GM18526 (cell line): ENCODE results near the gene RUSC1.

Experiments
- POLR2A ChIP-seq: IDR thresholded peaks from 3 replicates; pipeline ENCODE4 v1.6.1; 2011; ENCODE audit not compliant: insufficient read length; ENCODE audit errors: extremely low read depth

RUSC1 gene, protein sequence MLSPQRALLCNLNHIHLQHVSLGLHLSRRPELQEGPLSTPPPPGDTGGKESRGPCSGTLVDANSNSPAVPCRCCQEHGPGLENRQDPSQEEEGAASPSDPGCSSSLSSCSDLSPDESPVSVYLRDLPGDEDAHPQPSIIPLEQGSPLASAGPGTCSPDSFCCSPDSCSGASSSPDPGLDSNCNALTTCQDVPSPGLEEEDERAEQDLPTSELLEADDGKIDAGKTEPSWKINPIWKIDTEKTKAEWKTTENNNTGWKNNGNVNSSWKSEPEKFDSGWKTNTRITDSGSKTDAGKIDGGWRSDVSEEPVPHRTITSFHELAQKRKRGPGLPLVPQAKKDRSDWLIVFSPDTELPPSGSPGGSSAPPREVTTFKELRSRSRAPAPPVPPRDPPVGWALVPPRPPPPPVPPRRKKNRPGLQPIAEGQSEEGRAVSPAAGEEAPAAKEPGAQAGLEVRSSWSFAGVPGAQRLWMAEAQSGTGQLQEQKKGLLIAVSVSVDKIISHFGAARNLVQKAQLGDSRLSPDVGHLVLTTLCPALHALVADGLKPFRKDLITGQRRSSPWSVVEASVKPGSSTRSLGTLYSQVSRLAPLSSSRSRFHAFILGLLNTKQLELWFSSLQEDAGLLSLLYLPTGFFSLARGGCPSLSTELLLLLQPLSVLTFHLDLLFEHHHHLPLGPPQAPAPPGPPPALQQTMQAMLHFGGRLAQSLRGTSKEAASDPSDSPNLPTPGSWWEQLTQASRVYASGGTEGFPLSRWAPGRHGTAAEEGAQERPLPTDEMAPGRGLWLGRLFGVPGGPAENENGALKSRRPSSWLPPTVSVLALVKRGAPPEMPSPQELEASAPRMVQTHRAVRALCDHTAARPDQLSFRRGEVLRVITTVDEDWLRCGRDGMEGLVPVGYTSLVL

DNA sequence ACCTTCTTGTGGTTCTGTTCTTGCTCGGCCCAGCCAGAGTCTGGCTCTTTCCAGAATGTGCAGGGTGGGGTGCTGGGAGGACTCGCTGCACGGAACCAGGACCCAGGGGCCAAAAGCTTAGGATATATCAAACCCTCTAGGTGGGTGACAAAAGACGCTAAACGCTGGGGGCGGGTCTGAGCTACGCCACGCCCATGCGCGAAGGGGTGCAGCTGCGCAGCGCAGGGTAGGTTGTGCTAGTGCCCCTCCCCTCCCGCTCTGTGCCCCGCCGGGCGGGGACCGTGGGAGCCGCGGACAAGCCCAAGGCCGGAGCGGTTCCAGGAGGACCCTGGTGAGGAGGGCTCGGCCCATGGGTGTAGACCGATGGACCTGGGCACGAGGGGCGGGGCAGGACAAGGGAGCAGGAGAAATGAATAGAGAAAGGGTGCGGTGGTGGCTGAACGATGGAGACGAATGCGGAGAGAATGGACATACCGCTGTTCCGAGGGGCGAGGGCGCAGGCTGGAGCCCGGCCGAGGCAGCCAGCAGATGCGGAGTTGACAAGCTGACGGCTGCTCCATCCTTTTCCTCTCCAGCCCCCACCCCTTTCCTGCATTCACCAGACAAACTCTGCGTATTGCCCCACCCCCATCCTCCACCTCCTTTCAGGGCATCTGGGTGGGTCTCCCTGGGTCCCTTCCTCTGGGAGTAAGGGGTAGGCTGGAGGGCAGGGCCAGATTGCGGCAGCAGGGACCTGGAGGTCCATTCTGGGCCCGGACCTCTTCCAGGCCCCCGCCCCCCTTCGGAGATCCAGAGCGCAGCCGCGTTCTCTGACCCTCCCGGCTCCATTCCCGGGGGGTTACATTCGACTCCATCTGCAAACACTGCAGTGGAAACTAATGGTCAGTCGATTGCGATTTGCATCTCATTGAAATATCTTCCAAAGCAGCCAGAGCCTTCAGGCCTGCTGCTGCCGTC lies at the start of gene RUSC1:
RUSC1 (plus strand) TSS at position 234 of the 957 bp plus-strand sequence. CDS start 880 bp downstream, outside the sequence.
- no peak for TF ChIP-seq POLR2A

DNA sequence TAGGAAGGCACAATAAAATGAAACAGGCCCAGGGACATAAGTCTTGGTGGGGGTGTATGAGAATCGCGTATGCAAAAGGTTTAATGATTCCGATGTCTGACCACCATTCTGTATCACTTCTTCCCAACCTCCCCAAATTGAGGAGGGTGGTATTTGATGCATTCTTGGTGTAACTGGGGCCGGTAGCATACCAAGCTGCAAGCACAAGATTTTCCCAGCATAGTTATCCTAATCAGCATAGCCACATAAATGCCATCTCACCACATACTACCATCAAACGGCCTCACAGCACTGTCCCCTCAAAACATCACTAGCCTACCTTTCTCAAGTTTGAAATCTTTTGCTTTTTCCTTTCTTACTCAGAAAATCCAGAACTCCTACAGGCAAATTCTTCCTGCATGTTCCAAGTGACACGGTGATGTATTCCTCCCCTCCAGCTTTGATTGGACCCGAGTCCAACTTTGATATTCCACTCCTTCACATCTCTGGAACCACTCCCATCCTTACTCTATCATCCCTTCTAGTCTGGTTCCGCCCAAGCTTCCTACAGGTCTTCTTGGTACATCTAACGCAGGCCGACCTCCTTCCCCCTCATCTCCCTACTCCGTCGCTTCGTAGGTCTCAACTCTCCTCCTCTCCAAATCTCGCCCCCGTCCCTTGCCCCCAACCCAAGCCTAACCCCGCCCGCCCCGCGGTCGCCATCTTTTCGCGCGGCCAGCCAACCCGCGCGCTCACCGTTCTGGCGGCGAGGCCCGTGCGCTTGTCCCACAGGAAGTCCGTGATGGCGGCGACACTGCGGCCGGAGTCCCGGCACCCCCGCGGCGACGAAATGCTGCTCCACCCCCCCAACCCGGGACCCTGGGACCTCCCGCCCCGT lies 48.0 kb upstream of the RUSC1 start:
- no peak for TF ChIP-seq POLR2A

DNA sequence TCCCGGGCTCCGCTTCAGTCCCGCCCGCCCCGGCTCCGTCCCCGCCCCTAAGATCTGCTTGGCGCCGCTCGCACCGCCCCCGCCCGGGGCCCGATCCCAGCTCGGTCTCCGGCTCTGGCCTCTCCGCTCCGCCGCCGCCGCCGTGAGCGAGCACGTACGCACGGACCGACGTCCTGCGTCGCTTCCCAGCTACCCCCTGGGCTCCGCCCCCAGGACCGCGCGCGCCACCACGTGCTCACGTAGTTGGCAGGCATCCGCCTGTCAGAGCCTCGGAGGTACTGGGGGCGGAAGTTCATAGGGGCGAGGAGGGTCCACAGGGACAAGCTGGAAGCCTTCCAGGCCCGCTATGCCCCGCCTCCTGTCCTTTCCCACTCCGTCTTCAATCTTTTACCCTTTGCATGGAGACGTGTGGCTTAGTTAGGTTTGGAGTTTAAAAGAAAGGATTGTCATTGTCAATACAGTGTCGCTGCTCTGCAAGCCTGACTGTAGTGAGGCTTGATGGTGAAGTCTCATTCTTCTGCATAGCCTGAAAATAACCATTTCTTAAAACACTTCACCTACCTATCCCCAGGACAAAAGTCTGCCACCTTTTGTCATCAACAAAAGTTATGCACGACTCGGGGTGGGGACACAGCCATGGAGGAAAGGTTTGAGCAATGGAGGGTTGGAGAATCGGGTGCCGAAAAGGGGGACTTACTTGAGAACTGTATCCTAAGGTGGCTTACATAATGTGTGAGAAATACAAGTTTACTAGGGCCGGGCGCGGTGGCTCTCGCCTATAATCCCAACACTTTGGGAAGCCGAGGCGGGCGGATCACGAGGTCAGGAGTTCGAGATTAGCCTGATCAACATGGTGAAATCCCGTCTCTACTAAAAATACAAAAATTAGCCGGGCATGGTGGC lies 47.1 kb upstream of the RUSC1 start, which contains the start of gene CLK2:
CLK2 (minus strand) TSS at position 162 of the 903 bp plus-strand sequence. CDS start 2,527 bp downstream, outside the sequence.
- TF ChIP-seq POLR2A: peak; percentile 90

DNA sequence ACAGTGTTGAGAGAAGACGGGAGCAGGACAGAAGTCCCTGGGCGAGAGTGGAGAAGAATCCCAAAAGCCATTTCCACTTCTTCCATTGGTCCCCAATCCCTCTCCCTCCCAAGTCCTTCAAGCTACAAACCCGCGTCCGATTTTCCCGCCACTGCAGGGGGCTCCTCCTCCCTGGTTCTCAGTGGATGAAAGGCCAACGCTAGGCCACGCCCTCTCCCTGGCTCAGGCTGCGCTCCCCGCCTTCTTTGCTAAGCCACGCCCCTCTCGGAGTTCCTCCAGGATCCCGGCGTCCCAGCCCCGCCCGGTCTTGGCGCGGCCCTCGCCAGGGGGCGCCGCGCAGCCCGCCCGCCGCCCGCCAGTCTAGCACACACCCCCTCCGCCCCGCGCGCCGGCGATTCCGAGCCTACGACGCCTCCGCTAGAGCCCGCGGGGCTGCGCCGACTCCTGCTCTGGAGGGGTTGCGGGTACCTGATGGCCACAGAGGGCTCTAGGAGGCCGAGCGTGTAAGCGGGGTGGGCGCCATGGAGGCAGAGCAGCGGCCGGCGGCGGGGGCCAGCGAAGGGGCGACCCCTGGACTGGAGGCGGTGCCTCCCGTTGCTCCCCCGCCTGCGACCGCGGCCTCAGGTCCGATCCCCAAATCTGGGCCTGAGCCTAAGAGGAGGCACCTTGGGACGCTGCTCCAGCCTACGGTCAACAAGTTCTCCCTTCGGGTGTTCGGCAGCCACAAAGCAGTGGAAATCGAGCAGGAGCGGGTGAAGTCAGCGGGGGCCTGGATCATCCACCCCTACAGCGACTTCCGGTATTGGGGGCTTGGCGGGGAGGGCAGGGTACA lies 43.4 kb upstream of the RUSC1 start, which contains the start of gene HCN3:
HCN3 (plus strand) TSS at position 394 of the 832 bp plus-strand sequence; CDS start at position 522, 128 bp downstream.
- TF ChIP-seq POLR2A: no peak

DNA sequence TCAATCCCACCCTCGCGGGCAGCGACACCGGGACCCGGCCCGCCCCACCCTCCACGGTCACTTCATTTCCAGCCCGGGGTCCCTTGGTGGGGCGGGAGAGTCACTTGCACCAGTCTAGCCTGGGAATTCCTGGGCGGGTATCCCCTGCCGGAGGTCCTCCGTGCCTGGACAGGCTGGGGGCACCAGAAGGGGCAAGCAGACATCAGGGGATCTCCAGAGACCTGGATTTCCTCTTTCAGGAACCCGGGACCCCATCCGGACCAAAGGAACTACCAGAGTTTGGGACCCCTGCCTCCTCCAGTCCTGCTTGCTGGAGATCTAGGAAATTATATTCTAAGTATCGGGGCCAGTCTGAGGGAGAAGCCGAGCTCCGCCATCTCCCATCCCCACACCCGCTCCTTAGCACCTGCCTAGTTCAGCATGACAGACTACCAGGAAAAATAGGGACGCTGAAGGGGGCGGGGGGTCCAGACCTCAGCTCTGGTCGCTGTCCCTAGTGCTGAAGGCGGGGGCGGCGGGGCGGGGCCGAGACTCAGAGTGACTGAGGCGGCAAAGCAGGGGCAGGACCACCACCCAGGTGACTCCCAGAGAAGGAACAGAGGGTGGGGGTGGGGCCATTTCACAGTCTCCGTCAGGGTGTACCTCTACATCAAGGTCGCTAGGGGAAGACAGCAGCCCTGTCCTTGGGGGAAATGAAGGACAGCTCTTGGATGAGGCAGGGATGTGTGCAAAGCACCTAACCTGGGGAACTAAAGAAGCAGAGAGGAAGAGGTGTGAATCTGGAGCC lies 42.6 kb upstream of the RUSC1 start:
- TF ChIP-seq POLR2A: no peak

DNA sequence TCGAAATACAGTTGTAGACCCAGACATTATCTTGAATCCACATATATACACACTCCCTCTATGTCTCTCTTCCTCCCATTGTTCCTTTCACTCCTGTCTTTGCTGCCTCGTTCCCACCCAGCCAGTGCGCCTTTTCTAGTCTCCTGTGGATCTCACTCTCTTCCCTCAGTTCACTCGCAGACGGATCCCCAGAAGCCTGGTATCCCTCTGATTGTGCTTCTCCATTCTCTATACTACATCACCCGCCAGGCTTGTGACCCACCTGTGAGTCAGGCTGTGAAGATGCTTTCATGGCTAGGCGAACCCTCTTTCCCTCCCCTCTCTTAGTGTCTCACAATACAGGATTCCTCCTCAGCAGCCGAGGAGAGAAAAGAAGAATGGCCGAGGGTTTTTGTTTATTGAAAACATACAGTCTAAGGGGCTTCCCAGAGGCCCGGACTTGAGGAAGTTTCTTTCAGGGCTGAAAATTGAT lies 42.0 kb upstream of the RUSC1 start:
- TF ChIP-seq POLR2A: no peak

DNA sequence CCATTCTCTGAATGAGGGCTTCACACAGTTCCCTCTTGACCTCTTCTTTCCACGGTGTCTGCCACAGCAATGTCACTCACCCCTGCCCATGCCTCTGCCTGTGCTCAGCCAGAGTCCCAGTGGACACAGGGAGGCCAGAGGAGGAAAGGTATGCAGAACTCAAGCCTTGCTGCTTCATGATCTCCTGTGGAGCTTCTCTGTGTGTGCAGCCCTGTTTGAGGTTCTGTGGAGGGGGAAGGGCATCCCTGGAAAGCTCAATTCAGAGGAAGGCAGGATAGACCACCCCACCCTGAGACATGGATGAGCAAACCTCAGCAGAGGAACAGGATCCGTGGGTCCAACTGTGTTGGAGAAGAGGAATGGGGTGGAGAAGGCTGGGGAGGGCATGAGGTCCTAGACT lies 41.4 kb upstream of the RUSC1 start:
- TF ChIP-seq POLR2A: no peak

DNA sequence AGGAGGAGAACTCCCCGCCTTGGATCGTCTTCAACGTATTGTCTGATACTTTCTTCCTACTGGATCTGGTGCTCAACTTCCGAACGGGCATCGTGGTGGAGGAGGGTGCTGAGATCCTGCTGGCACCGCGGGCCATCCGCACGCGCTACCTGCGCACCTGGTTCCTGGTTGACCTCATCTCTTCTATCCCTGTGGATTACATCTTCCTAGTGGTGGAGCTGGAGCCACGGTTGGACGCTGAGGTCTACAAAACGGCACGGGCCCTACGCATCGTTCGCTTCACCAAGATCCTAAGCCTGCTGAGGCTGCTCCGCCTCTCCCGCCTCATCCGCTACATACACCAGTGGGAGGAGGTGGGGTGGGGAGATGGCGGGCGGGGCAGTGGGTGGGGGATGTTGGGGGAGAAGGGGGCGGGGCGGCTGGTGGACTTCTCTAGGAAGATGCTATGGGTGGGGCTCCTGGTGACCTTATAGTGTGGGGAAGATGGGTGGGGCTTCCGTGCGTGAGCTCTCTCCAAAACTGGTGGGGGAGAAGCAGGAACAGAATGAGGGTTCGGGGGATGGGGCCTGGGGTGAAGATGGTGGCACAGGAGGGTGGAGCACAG lies 38.1 kb upstream of the RUSC1 start:
- no peak for TF ChIP-seq POLR2A

DNA sequence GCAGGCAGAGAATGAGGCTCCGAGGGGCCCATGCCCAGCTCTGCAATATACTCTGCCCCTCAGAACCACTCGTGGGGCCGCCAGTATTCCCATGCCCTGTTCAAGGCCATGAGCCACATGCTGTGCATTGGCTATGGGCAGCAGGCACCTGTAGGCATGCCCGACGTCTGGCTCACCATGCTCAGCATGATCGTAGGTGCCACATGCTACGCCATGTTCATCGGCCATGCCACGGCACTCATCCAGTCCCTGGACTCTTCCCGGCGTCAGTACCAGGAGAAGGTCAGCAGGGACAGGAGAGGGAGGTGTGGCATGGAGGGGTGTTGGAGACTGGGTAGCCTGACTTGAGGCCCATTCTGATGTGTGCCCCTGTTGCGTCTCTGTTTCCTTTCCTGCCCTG lies 36.2 kb upstream of the RUSC1 start:
- TF ChIP-seq POLR2A: no peak

DNA sequence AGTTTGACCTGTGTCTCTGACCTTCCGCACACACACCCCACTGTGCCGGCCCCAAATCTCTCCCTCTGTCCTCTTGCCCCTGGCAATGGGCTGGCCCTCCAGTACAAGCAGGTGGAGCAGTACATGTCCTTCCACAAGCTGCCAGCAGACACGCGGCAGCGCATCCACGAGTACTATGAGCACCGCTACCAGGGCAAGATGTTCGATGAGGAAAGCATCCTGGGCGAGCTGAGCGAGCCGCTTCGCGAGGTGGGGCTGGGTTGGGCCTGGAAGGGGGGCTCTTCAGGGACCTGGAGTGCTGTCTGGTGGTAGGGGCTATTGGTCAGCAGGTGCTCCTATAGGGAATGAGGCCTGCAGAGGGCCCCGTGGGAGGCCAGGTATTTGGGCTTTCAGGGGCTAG lies 35.6 kb upstream of the RUSC1 start:
- no peak for TF ChIP-seq POLR2A

DNA sequence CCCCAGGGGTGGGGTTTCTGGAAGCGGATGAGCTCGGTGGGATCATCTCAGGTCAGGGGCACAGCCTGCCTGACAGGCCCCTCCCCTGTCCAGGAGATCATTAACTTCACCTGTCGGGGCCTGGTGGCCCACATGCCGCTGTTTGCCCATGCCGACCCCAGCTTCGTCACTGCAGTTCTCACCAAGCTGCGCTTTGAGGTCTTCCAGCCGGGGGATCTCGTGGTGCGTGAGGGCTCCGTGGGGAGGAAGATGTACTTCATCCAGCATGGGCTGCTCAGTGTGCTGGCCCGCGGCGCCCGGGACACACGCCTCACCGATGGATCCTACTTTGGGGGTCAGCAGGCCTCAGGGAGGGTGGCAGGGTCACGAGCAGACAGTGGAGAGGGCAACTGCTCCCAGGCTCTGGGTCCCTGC lies 35.1 kb upstream of the RUSC1 start:
- TF ChIP-seq POLR2A: no peak

DNA sequence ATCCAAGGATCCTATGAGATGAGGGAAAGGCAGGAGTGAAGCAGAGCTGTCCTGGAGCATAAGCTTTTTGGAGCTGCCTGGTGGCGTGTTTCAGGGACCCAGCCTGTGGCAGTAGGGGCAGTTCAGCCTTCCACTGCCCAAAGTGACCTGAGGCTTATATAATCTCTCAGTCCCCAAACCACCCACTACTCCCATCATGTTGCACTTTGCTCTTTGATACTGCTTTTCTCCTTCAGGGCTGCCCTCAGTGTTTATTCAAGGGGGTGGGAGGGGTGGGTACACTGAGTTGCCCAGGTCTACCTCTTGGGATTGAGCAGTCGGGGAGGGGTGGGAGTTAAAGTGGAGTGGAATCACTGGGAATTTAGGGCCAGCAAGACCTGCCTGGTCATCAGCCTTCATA lies 34.1 kb upstream of the RUSC1 start:
- TF ChIP-seq POLR2A: no peak
